Trophoblast cell (in vitro differentiated cells and primary cell): Measurements from ENCODE around the gene STAM2.

ENCODE experiments used
- DNase-seq, 2 donors: peaks; one replicate each; pipeline ENCODE4 v3.0.0-alpha.2; 2016
- H2AFZ ChIP-seq: 2 replicates; pipeline ENCODE4 v1.6.1; 2013; ENCODE audit warnings: low read length, moderate library complexity, mild to moderate bottlenecking; ENCODE audit not compliant: insufficient read depth, poor library complexity
- H2AK5ac ChIP-seq: 2 replicates; pipeline ENCODE4 v1.6.1; 2013; ENCODE audit warnings: mild to moderate bottlenecking, low read length
- H2BK120ac ChIP-seq: 2 replicates; pipeline ENCODE4 v1.6.1; 2013; ENCODE audit warnings: low read length, mild to moderate bottlenecking, moderate library complexity; ENCODE audit not compliant: insufficient read depth, poor library complexity
- H2BK12ac ChIP-seq: 2 replicates; pipeline ENCODE4 v1.6.1; 2013; ENCODE audit warnings: mild to moderate bottlenecking, low read length, moderate library complexity
- H2BK5ac ChIP-seq: 2 replicates; pipeline ENCODE4 v1.6.1; 2013; ENCODE audit warnings: low read length, low read depth, moderate library complexity, mild to moderate bottlenecking; ENCODE audit not compliant: poor library complexity
- H3K14ac ChIP-seq: 2 replicates; pipeline ENCODE4 v1.6.1; 2013; ENCODE audit warnings: mild to moderate bottlenecking, low read length
- H3K18ac ChIP-seq: 2 replicates; pipeline ENCODE4 v1.6.1; 2013; ENCODE audit warnings: mild to moderate bottlenecking, low read length
- H3K23ac ChIP-seq: 2 replicates; pipeline ENCODE4 v1.6.1; 2013; ENCODE audit warnings: low read length
- H3K27ac ChIP-seq: 2 replicates; pipeline ENCODE4 v1.5.1; 2013; ENCODE audit warnings: low read depth, mild to moderate bottlenecking, inconsistent platforms, low read length, moderate library complexity
- H3K27me3 ChIP-seq: 2 replicates; pipeline ENCODE4 v1.6.1; 2013; ENCODE audit warnings: inconsistent platforms, mild to moderate bottlenecking, low read length, moderate library complexity; ENCODE audit not compliant: insufficient read depth
- H3K36me3 ChIP-seq, 2 experiments: 1 replicate in 1 of 2; 2 replicates in 1 of 2; pipeline ENCODE4 v1.6.1; 2013; ENCODE audit warnings: low read length in 2 of 2, mild to moderate bottlenecking in 2 of 2, moderate library complexity in 1 of 2; ENCODE audit not compliant: insufficient read depth in 2 of 2, control insufficient read depth in 1 of 2
- H3K4ac ChIP-seq: 2 replicates; pipeline ENCODE4 v1.6.1; 2013; ENCODE audit warnings: low read depth, mild to moderate bottlenecking, low read length, moderate library complexity
- H3K4me1 ChIP-seq, 2 experiments: 1 replicate in 1 of 2; 2 replicates in 1 of 2; pipeline ENCODE4 v1.6.1; 2013; ENCODE audit warnings: low read length in 2 of 2, mild to moderate bottlenecking in 2 of 2, moderate library complexity in 1 of 2; ENCODE audit not compliant: insufficient read depth in 2 of 2, control insufficient read depth in 1 of 2
- H3K4me2 ChIP-seq: 2 replicates; pipeline ENCODE4 v1.6.1; 2013; ENCODE audit warnings: inconsistent platforms, mild to moderate bottlenecking, low read length, moderate library complexity
- H3K4me3 ChIP-seq: 2 replicates; pipeline ENCODE4 v1.5.1; 2013; ENCODE audit warnings: mild to moderate bottlenecking, low read depth, low read length, inconsistent platforms
- H3K79me1 ChIP-seq: one replicate; pipeline ENCODE4 v1.6.1; 2013; ENCODE audit warnings: low read length
- H3K79me2 ChIP-seq: 2 replicates; pipeline ENCODE4 v1.6.1; 2013; ENCODE audit warnings: low read length, mild to moderate bottlenecking; ENCODE audit not compliant: control insufficient read depth, insufficient read depth, poor library complexity
- H3K9ac ChIP-seq: 2 replicates; pipeline ENCODE4 v1.6.1; 2013; ENCODE audit warnings: mild to moderate bottlenecking, low read length
- H3K9me3 ChIP-seq: 2 replicates; pipeline ENCODE4 v1.6.1; 2013; ENCODE audit warnings: low read depth, mild to moderate bottlenecking, control low read depth, inconsistent platforms, low read length; ENCODE audit not compliant: insufficient read depth
- H4K12ac ChIP-seq: 2 replicates; pipeline ENCODE4 v1.6.1; 2013; ENCODE audit warnings: low read depth, mild to moderate bottlenecking, low read length, moderate library complexity
- H4K8ac ChIP-seq: 2 replicates; pipeline ENCODE4 v1.6.1; 2013; ENCODE audit warnings: low read depth, mild to moderate bottlenecking, low read length, moderate library complexity
- H4K91ac ChIP-seq: one replicate; pipeline ENCODE4 v1.6.1; 2013; ENCODE audit warnings: low read depth, mild to moderate bottlenecking, low read length, moderate library complexity
- WGBS: extraction: QIAGEN DNeasy Blood & Tissue Kit; methylation state at CpG from one replicate; pipeline ENCODE4 v1.1.7; 2013; ENCODE audit warnings: missing lambda C conversion rate; ENCODE audit not compliant: insufficient read length, insufficient coverage; ENCODE audit errors: extremely low coverage; 5-methylcytosine and 5-hydroxymethylcytosine counted together

The STAM2 gene

DNA sequence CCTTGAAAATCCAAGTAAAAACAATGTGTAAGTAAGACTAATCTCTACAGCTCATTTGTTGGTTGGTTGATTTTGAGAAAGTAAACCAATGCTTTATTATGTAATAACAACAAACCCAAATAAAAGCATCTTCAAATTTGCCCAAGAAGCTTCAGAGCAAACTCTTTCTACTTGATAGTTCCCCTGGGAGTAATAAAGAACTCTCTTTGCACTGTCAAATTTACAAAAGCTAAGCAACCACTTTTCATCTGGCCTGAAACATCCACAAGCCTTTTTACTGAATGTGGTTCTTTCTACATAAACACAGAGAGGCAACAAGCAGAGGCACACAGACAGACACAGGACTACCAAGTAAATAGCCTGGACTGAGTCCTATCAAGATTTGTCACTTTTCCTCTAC, 47.9 kb downstream of the STAM2 start:
- H3K27me3 ChIP-seq: no peaks in the 10 kb centered on the region
- H3K4me2 ChIP-seq: no peak overlapping the region
- no peak overlapping the region for H2BK5ac ChIP-seq
- H3K18ac ChIP-seq: no peak overlapping the region
- H3K79me1 ChIP-seq: no peaks in the 10 kb centered on the region
- H3K79me2 ChIP-seq: no peaks in the 10 kb centered on the region
- H3K14ac ChIP-seq: no peak overlapping the region
- H2BK120ac ChIP-seq: no peak overlapping the region
- no peak for DNase-seq
- H3K27ac ChIP-seq: no peak overlapping the region
- H2BK12ac ChIP-seq: no peak overlapping the region
- H4K8ac ChIP-seq: no peak overlapping the region
- H4K12ac ChIP-seq: no peak overlapping the region
- no peaks in the 10 kb centered on the region for H3K4me1 ChIP-seq
- no peak overlapping the region for H2AFZ ChIP-seq
- no peak overlapping the region for H4K91ac ChIP-seq
- no peak overlapping the region for H3K23ac ChIP-seq
- H3K9ac ChIP-seq: no peak overlapping the region
- H3K4me3 ChIP-seq: no peak overlapping the region
- no peaks in the 10 kb centered on the region for H3K9me3 ChIP-seq
- H3K4ac ChIP-seq: no peak overlapping the region
- H2AK5ac ChIP-seq: no peak overlapping the region
- peaks cover 6 to 8% of the 10 kb centered on the region in 2 experiments for H3K36me3 ChIP-seq

DNA sequence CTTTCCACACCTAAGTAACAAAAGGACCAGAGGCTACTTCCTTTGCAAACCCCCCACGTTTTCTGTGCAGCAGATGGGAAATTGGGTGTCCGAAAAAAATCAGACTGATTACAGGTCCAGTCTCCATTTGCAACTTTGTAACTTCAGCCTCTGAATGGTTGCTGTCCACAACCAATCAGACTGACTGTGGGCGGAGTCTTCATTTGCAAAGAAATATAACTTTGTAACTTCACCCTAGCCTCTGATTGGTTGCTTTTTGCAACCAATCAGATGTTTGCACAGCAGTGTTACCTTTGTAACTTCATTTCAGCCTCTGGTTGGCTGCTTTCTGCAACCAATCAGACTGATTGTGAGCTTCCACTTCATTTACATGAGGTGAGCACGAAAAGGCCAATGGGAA, 48.9 kb downstream of the STAM2 start:
- Histone ChIP-seq H4K91ac (no peak overlapping the region), H4K12ac (no peak overlapping the region), H3K9me3 (no peaks in the 10 kb centered on the region), H3K79me2 (no peaks in the 10 kb centered on the region), H3K27me3 (no peaks in the 10 kb centered on the region), H2BK120ac (no peak overlapping the region), H3K27ac (no peak overlapping the region), H3K79me1 (no peaks in the 10 kb centered on the region), H2BK12ac (no peak overlapping the region), H3K23ac (no peak overlapping the region), H2BK5ac (no peak overlapping the region), H3K36me3 (peaks cover 9 to 10% of the 10 kb centered on the region in 2 experiments), H3K4me1 (no peaks in the 10 kb centered on the region), H2AFZ (no peak overlapping the region), H3K4me2 (no peak overlapping the region), H3K4ac (no peak overlapping the region), H2AK5ac (no peak overlapping the region), H3K9ac (no peak overlapping the region), H3K18ac (no peak overlapping the region), H3K14ac (no peak overlapping the region), H3K4me3 (no peak overlapping the region), H4K8ac (no peak overlapping the region)
- DNase-seq: no peak
- WGBS: no CpG with 5 or more reads among the region's 4 CpGs

- Histone ChIP-seq H2AK5ac (no peak overlapping the region), H2AFZ (no peak overlapping the region), H3K23ac (no peak overlapping the region), H3K4me2 (no peak overlapping the region), H2BK120ac (no peak overlapping the region), H4K91ac (no peak overlapping the region), H3K9ac (no peak overlapping the region), H3K79me1 (no peaks in the 10 kb centered on the region), H3K14ac (no peak overlapping the region), H4K12ac (no peak overlapping the region), H3K4me3 (no peak overlapping the region), H3K27ac (no peak overlapping the region), H3K79me2 (no peaks in the 10 kb centered on the region), H3K36me3 (peaks cover 7 to 10% of the 10 kb centered on the region in 2 experiments), H3K18ac (no peak overlapping the region), H4K8ac (no peak overlapping the region), H3K4me1 (no peaks in the 10 kb centered on the region), H2BK12ac (no peak overlapping the region), H3K27me3 (no peaks in the 10 kb centered on the region), H3K4ac (no peak overlapping the region), H2BK5ac (no peak overlapping the region), H3K9me3 (no peaks in the 10 kb centered on the region)
- WGBS: no CpG with 5 or more reads among the region's 2 CpGs
- DNase-seq: no peak
These were observed 53.4 kb downstream of the STAM2 start for GRCh38 chr2:152122161-152122560.

- H3K4ac ChIP-seq: no peak overlapping the region
- peaks cover 6 to 8% of the 10 kb centered on the region in 2 experiments for H3K36me3 ChIP-seq
- no peak for DNase-seq
- H3K9me3 ChIP-seq: no peaks in the 10 kb centered on the region
- H3K27ac ChIP-seq: no peak overlapping the region
- H3K9ac ChIP-seq: no peak overlapping the region
- no peaks in the 10 kb centered on the region for H3K27me3 ChIP-seq
- H3K4me3 ChIP-seq: no peak overlapping the region
- H3K4me2 ChIP-seq: no peak overlapping the region
- no peak overlapping the region for H4K12ac ChIP-seq
- no peak overlapping the region for H3K14ac ChIP-seq
- no peak overlapping the region for H4K8ac ChIP-seq
- H2BK5ac ChIP-seq: no peak overlapping the region
- no peak overlapping the region for H2AFZ ChIP-seq
- H3K79me1 ChIP-seq: no peaks in the 10 kb centered on the region
- no CpG with 5 or more reads among the region's 1 CpG for WGBS
- H2BK12ac ChIP-seq: no peak overlapping the region
- no peak overlapping the region for H2AK5ac ChIP-seq
- no peaks in the 10 kb centered on the region for H3K79me2 ChIP-seq
- H3K23ac ChIP-seq: peak overlapping the region; percentile 98
- no peak overlapping the region for H4K91ac ChIP-seq
- no peak overlapping the region for H2BK120ac ChIP-seq
- H3K4me1 ChIP-seq: no peaks in the 10 kb centered on the region
- H3K18ac ChIP-seq: no peak overlapping the region
These were observed 55.1 kb downstream of the STAM2 start for GRCh38 chr2:152120430-152120829.
